Mammary epithelial cell (primary cell): ENCODE measurements around the gene KIFC1.

Experiments used
- CTCF ChIP-seq, 2 donors: IDR thresholded peaks in 1 of 2; conservative IDR thresholded peaks in 1 of 2; 2 replicates each; pipeline ENCODE4 v1.5.1; 2011 to 2012; ENCODE audit warnings: inconsistent platforms in 2 of 2, low read length in 2 of 2, mild to moderate bottlenecking in 2 of 2, control low read depth in 1 of 2, low read depth in 1 of 2; ENCODE audit not compliant: insufficient read depth in 1 of 2; ENCODE audit errors: extremely low read depth in 1 of 2
- EZH2 ChIP-seq: IDR thresholded peaks from 2 replicates; pipeline ENCODE4 v1.6.1; 2012; ENCODE audit warnings: low read length, inconsistent platforms, borderline replicate concordance

DNA sequence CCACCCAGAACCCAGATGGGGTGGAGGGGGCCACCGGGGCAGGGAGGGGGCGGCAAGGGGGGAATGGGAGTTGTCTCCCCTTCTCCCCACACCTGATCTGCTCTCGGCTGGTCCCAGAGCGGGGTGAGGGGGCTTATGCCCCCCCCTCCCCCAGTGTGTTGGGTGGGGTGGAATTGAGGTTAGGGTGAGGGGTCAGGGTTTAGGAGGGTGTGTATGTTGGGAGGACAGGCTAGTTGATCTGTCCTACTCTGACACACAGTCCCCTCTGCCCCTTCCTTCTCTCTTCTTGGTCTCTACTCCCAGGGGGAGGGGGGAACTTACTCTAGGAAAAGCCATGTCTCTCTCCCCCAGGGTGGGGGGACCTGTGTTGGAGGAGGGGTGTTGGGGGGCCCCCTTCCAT, 60.9 kb downstream of the KIFC1 start:
- TF ChIP-seq CTCF (conservative IDR thresholded peaks at IDR 0.05 in 1 of 2, IDR thresholded peaks at IDR 0.05 in 1 of 2; ENCODE audit: extremely low read depth in 1 of 2, insufficient read depth in 1 of 2, low read depth in 1 of 2, low read length in 2 of 2) (no peak), EZH2 (no peak)
